CD14-positive monocyte (primary cell): ENCODE measurements around the gene SEC16B. TPM values are rescaled to one million over a fixed set of nuclear protein-coding genes. Genes with fewer than 3 reads are reported as not detected.

Experiments
- DNase-seq, 3 donors: peaks; one replicate each; pipeline ENCODE4 v3.0.0-alpha.2; 2011 to 2022
- H2AFZ ChIP-seq: 2 replicates; pipeline ENCODE4 v1.6.0; 2012; ENCODE audit warnings: mild to moderate bottlenecking, low read depth, low read length, inconsistent platforms; ENCODE audit not compliant: insufficient read depth, poor library complexity, severe bottlenecking
- H3K27ac ChIP-seq, 2 donors: 1 replicate in 1 of 2; 2 replicates in 1 of 2; pipeline ENCODE4 v1.5.1; 2012 to 2013; ENCODE audit warnings: low read length in 2 of 2, control low read depth in 1 of 2, inconsistent platforms in 1 of 2, low read depth in 1 of 2, mild to moderate bottlenecking in 1 of 2
- H3K27me3 ChIP-seq, 2 donors: one replicate each; pipeline versions ENCODE4 v1.6.0 to v1.6.1; 2011 to 2013; ENCODE audit warnings: low read length in 2 of 2; ENCODE audit not compliant: control insufficient read depth in 2 of 2, insufficient read depth in 2 of 2
- H3K36me3 ChIP-seq, 2 donors: replicated peaks in 1 of 2; 1 replicate in 1 of 2; 2 replicates in 1 of 2; pipeline versions ENCODE4 v1.5.1 to v1.6.1; 2012 to 2013; ENCODE audit warnings: low read length in 2 of 2, control low read depth in 1 of 2, inconsistent platforms in 1 of 2, mild to moderate bottlenecking in 1 of 2; ENCODE audit not compliant: insufficient read depth in 2 of 2, control insufficient read depth in 1 of 2
- H3K4me1 ChIP-seq, 2 donors: 1 replicate in 1 of 2; 2 replicates in 1 of 2; pipeline versions ENCODE4 v1.5.1 to v1.6.1; 2012 to 2013; ENCODE audit warnings: low read length in 2 of 2, control low read depth in 1 of 2, inconsistent platforms in 1 of 2, mild to moderate bottlenecking in 1 of 2, moderate library complexity in 1 of 2; ENCODE audit not compliant: insufficient read depth in 2 of 2, control insufficient read depth in 1 of 2
- H3K4me2 ChIP-seq: replicated peaks from 2 replicates; pipeline ENCODE3; 2012; ENCODE audit warnings: low read length, moderate library complexity, mild to moderate bottlenecking; ENCODE audit not compliant: poor library complexity, severe bottlenecking; ENCODE audit errors: extremely low read depth
- H3K4me3 ChIP-seq, 3 experiments: fragments of 200-600 bp in 1 of 3; sonication (generic) in 1 of 3; replicated peaks in 1 of 3; 1 replicate in 2 of 3; 2 replicates in 1 of 3; pipeline ENCODE4 v1.5.1; 2011 to 2013; ENCODE audit warnings: low read length in 3 of 3, mild to moderate bottlenecking in 3 of 3, control low read depth in 2 of 3, low read depth in 2 of 3, inconsistent platforms in 1 of 3, moderate library complexity in 1 of 3
- H3K79me2 ChIP-seq: 2 replicates; pipeline ENCODE4 v1.6.0; 2012; ENCODE audit warnings: mild to moderate bottlenecking, control low read depth, inconsistent platforms, low read length, moderate library complexity; ENCODE audit not compliant: insufficient read depth
- H3K9ac ChIP-seq: 2 replicates; pipeline ENCODE4 v1.6.0; 2017; ENCODE audit warnings: low read length, mild to moderate bottlenecking; ENCODE audit not compliant: insufficient read depth, poor library complexity, severe bottlenecking
- H3K9me3 ChIP-seq, 2 donors: replicated peaks in 1 of 2; 1 replicate in 1 of 2; 2 replicates in 1 of 2; pipeline versions ENCODE4 v1.5.1 to v1.6.1; 2012 to 2013; ENCODE audit warnings: low read length in 2 of 2, control low read depth in 1 of 2; ENCODE audit not compliant: control insufficient read depth in 1 of 2, insufficient read depth in 1 of 2
- H4K20me1 ChIP-seq: 2 replicates; pipeline ENCODE4 v1.6.0; 2012; ENCODE audit warnings: mild to moderate bottlenecking, low read length, control low read depth, moderate library complexity; ENCODE audit not compliant: insufficient read depth
- H3K27ac Mint-ChIP-seq, 7 donors: one replicate each; pipeline ENCODE4 v1.8.0; 2020; ENCODE audit warnings: mild to moderate bottlenecking in 7 of 7, mixed read lengths in 7 of 7, moderate library complexity in 6 of 7, inconsistent platforms in 2 of 7
- H3K27me3 Mint-ChIP-seq, 3 donors: one replicate each; pipeline ENCODE4 v1.8.0; 2021 to 2022; ENCODE audit warnings: low read depth in 3 of 3, mild to moderate bottlenecking in 3 of 3, mixed read lengths in 3 of 3, moderate library complexity in 3 of 3, inconsistent platforms in 1 of 3
- H3K36me3 Mint-ChIP-seq, 2 donors: one replicate each; pipeline ENCODE4 v1.8.0; 2020; ENCODE audit warnings: mixed read lengths in 2 of 2, inconsistent platforms in 1 of 2, mild to moderate bottlenecking in 1 of 2
- H3K4me1 Mint-ChIP-seq: one replicate; pipeline ENCODE4 v1.8.0; 2020; ENCODE audit warnings: mild to moderate bottlenecking, mixed read lengths
- H3K4me3 Mint-ChIP-seq, 2 donors: one replicate each; pipeline ENCODE4 v1.8.0; 2020; ENCODE audit warnings: mild to moderate bottlenecking in 2 of 2, mixed read lengths in 2 of 2, moderate library complexity in 1 of 2
- H3K9me3 Mint-ChIP-seq, 7 donors: one replicate each; pipeline ENCODE4 v1.8.0; 2020 to 2022; ENCODE audit warnings: mixed read lengths in 7 of 7, mild to moderate bottlenecking in 6 of 7, moderate library complexity in 6 of 7, inconsistent platforms in 2 of 7
- CTCF ChIP-seq: fragments of 200-600 bp; IDR thresholded peaks from one replicate; pipeline ENCODE4 v1.8.0; 2022; ENCODE audit warnings: antibody characterized with exemption, mild to moderate bottlenecking
- WGBS: methylation state at CpG from one replicate; pipeline ENCODE4 v1.1.5; 2013; ENCODE audit warnings: missing lambda C conversion rate; ENCODE audit not compliant: insufficient coverage; 5-methylcytosine and 5-hydroxymethylcytosine counted together
- intact Hi-C, 2 donors: fragments of 100-400 bp; cut with micrococcal nuclease; formaldehyde crosslinking; loops; one replicate each; pipeline versions ENCODE4 v1.15.0 to v1.15.1; 2023
- polyA plus RNA-seq, 3 donors: library from polyadenylated mRNA; depleted of rRNA in 1 of 3; unstranded in 2 of 3; stranded (reverse) in 1 of 3; fragments of 300-500 nt in 2 of 3; fragments of >200 nt in 1 of 3; fragmentation: Illumina TruSeq in 2 of 3; gene quantifications; 1 replicate in 2 of 3; 2 replicates in 1 of 3; pipeline ENCODE4 v1.2.3, GENCODE V29; 2012 to 2021

SEC16B gene
- polyA plus RNA-seq, 3 donors = 0.10 to 2.0 TPM; not detected in 1

GRCh38 chr1:178019622-178020021, 49.8 kb upstream of the SEC16B start:
- H3K4me1 ChIP-seq = no peaks in the 10 kb centered on the region
- no peak overlapping the region for H2AFZ ChIP-seq
- Mint-ChIP-seq H3K4me1 (peaks cover 2% of the 10 kb centered on the region), H3K36me3 (peaks cover 61 to 73% of the 10 kb centered on the region in 2 donors), H3K9me3 (peaks cover 11 to 22% (median 15%) of the 10 kb centered on the region in 7 donors), H3K4me3 (no peak overlapping the region), H3K27me3 (no peaks in the 10 kb centered on the region), H3K27ac (peak overlapping the region in 1 of 7 donors; percentile 41)
- H3K27ac ChIP-seq = no peak overlapping the region
- no peak overlapping the region for H3K4me2 ChIP-seq
- H3K27me3 ChIP-seq = no peaks in the 10 kb centered on the region
- WGBS = 100% methylated on average over 1 of the region's 2 CpGs
- H4K20me1 ChIP-seq = no peaks in the 10 kb centered on the region
- DNase-seq = no peak
- no peak overlapping the region for H3K4me3 ChIP-seq
- peaks cover 3 to 7% of the 10 kb centered on the region in 2 donors for H3K9me3 ChIP-seq
- peaks cover 30 to 47% of the 10 kb centered on the region in 2 donors for H3K36me3 ChIP-seq
- H3K9ac ChIP-seq = no peak overlapping the region
- no peaks in the 10 kb centered on the region for H3K79me2 ChIP-seq
- TF ChIP-seq CTCF = no peak
- intact Hi-C loops = no loop called here

GRCh38 chr1:178019208-178019607, 49.4 kb upstream of the SEC16B start:
- Histone ChIP-seq H3K27me3 (no peaks in the 10 kb centered on the region), H4K20me1 (no peaks in the 10 kb centered on the region), H3K79me2 (no peaks in the 10 kb centered on the region), H2AFZ (no peak overlapping the region), H3K9ac (no peak overlapping the region), H3K4me2 (no peak overlapping the region), H3K9me3 (peaks cover 0 to 7% of the 10 kb centered on the region in 2 donors), H3K4me1 (no peaks in the 10 kb centered on the region), H3K27ac (no peak overlapping the region), H3K4me3 (no peak overlapping the region), H3K36me3 (peaks cover 29 to 43% of the 10 kb centered on the region in 2 donors)
- DNase-seq = no peak
- peaks cover 2% of the 10 kb centered on the region for H3K4me1 Mint-ChIP-seq
- H3K27me3 Mint-ChIP-seq = no peaks in the 10 kb centered on the region
- no peak for TF ChIP-seq CTCF
- no CpG with 5 or more reads among the region's 1 CpG for WGBS
- H3K36me3 Mint-ChIP-seq = peaks cover 57 to 69% of the 10 kb centered on the region in 2 donors
- no peak overlapping the region for H3K27ac Mint-ChIP-seq
- intact Hi-C loops = no loop called here
- no peak overlapping the region for H3K4me3 Mint-ChIP-seq
- peaks cover 7 to 18% (median 14%) of the 10 kb centered on the region in 7 donors for H3K9me3 Mint-ChIP-seq
